ENCODE results near the gene ARHGEF10L.

ARHGEF10L gene

DNA sequence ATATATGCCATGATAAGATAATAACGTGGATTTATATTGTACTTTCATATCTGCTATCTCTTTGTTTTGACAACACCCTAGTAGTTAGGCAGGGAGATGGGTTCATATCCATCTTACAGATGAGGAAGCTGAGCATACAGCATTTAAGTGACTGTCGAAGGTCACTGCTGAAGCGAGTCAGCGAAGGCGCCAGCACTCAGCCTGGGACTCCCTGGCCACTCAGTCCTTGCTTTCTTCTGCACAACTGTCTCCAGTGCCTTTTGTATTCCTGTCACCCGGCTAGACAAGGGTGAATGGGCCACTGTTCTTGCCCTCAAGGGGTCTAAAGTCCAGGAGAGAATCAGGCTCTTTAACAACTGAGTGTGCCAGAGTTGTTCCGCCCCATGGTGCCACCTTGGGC is 3.1 kb downstream of the ARHGEF10L start:
- Histone ChIP-seq H3K4me3 (replicated peaks; ENCODE audit: insufficient read depth, low read length) (no peak overlapping the region), H3K27ac (replicated peaks) (no peak overlapping the region), H3K27me3 (ENCODE audit: insufficient read depth, poor library complexity, severe bottlenecking) (peaks cover 26% of the 10 kb centered on the region)
- DNase-seq (ENCODE audit: low read depth in 1 of 2, low spot score in 1 of 2) = no peak
- TF ChIP-seq, protein P1, sequence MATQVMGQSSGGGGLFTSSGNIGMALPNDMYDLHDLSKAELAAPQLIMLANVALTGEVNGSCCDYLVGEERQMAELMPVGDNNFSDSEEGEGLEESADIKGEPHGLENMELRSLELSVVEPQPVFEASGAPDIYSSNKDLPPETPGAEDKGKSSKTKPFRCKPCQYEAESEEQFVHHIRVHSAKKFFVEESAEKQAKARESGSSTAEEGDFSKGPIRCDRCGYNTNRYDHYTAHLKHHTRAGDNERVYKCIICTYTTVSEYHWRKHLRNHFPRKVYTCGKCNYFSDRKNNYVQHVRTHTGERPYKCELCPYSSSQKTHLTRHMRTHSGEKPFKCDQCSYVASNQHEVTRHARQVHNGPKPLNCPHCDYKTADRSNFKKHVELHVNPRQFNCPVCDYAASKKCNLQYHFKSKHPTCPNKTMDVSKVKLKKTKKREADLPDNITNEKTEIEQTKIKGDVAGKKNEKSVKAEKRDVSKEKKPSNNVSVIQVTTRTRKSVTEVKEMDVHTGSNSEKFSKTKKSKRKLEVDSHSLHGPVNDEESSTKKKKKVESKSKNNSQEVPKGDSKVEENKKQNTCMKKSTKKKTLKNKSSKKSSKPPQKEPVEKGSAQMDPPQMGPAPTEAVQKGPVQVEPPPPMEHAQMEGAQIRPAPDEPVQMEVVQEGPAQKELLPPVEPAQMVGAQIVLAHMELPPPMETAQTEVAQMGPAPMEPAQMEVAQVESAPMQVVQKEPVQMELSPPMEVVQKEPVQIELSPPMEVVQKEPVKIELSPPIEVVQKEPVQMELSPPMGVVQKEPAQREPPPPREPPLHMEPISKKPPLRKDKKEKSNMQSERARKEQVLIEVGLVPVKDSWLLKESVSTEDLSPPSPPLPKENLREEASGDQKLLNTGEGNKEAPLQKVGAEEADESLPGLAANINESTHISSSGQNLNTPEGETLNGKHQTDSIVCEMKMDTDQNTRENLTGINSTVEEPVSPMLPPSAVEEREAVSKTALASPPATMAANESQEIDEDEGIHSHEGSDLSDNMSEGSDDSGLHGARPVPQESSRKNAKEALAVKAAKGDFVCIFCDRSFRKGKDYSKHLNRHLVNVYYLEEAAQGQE (IDR thresholded peaks at IDR 0.05; ENCODE audit: insufficient replicate concordance, low read depth) = no peak
- TF ChIP-seq, protein P2, sequence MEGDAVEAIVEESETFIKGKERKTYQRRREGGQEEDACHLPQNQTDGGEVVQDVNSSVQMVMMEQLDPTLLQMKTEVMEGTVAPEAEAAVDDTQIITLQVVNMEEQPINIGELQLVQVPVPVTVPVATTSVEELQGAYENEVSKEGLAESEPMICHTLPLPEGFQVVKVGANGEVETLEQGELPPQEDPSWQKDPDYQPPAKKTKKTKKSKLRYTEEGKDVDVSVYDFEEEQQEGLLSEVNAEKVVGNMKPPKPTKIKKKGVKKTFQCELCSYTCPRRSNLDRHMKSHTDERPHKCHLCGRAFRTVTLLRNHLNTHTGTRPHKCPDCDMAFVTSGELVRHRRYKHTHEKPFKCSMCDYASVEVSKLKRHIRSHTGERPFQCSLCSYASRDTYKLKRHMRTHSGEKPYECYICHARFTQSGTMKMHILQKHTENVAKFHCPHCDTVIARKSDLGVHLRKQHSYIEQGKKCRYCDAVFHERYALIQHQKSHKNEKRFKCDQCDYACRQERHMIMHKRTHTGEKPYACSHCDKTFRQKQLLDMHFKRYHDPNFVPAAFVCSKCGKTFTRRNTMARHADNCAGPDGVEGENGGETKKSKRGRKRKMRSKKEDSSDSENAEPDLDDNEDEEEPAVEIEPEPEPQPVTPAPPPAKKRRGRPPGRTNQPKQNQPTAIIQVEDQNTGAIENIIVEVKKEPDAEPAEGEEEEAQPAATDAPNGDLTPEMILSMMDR (IDR thresholded peaks at IDR 0.05; ENCODE audit: insufficient read depth, low read length) = no peak
- TF ChIP-seq SPI1 (IDR thresholded peaks at IDR 0.05; ENCODE audit: borderline replicate concordance, low read depth) (no peak), POLR2AphosphoS5 (IDR thresholded peaks at IDR 0.05; ENCODE audit: low read depth) (no peak), GABPA (IDR thresholded peaks at IDR 0.05; ENCODE audit: low read depth) (no peak)

DNA sequence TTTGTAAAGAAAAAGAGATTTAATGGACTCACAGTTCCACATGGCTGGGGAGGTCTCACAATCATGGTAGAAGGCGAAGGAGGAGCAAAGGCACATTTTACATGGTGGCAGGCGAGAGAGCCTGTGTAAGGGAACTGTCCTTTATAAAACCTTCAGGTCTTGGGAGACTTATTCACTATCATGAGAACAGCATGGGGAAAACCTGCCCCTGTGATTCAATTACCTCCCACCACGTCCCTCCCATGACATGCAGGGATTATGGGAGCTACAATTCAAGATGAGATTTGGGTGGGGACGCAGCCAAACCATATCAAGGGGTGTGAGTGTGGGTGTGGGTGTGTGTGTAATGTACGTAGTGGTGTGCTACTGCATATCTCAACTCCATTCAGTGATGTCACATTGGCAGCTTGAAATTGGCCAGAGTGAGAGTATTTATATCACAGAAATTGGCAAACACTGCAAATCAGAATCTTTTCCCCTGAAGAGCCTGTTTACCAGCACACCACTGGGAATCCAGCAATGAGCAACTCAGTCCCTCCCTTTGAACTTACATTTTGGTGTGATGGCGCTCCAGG is 5.4 kb downstream of the ARHGEF10L start:
- Histone ChIP-seq H3K4me3 (replicated peaks; ENCODE audit: insufficient read depth, low read length) (no peak overlapping the region), H3K27ac (replicated peaks) (no peak overlapping the region), H3K27me3 (ENCODE audit: insufficient read depth, poor library complexity, severe bottlenecking) (peaks cover 13% of the 10 kb centered on the region)
- no peak for DNase-seq (ENCODE audit: low read depth in 1 of 2, low spot score in 1 of 2)
- TF ChIP-seq, protein P1 (IDR thresholded peaks at IDR 0.05; ENCODE audit: insufficient replicate concordance, low read depth) = no peak
- TF ChIP-seq SPI1 (IDR thresholded peaks at IDR 0.05; ENCODE audit: borderline replicate concordance, low read depth) (no peak), POLR2AphosphoS5 (IDR thresholded peaks at IDR 0.05; ENCODE audit: low read depth) (no peak), GABPA (IDR thresholded peaks at IDR 0.05; ENCODE audit: low read depth) (no peak)
- TF ChIP-seq, protein P2 (IDR thresholded peaks at IDR 0.05; ENCODE audit: insufficient read depth, low read length) = no peak

DNA sequence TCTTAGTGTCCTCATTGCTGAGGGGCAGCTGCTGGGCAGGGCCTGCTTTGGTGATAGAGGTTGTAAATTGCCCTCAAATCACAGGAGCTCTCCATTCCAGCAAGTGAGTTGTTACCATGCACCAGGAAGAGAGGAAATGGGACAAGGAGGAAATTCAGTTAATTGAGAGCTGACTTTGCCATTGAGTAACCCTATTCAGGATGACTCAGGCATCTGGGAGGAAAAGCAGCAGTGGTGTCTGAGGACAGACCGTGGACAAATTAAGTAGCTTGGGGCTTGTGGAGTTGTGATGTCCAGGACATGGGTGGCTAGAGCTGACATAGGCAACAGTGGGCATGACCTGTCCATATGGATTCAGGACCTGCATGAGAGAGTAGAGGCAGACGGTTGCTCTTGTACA is 5.9 kb downstream of the ARHGEF10L start:
- Histone ChIP-seq H3K27ac (replicated peaks) (no peak overlapping the region), H3K27me3 (ENCODE audit: insufficient read depth, poor library complexity, severe bottlenecking) (peaks cover 8% of the 10 kb centered on the region)
- DNase-seq (ENCODE audit: low read depth in 1 of 2, low spot score in 1 of 2) = no peak

More for the DNA sequence above, 5.9 kb downstream of the ARHGEF10L start:
- TF ChIP-seq, protein P1 (IDR thresholded peaks at IDR 0.05; ENCODE audit: insufficient replicate concordance, low read depth) = no peak
- TF ChIP-seq SPI1 (IDR thresholded peaks at IDR 0.05; ENCODE audit: borderline replicate concordance, low read depth) = no peak
- TF ChIP-seq POLR2AphosphoS5 (IDR thresholded peaks at IDR 0.05; ENCODE audit: low read depth) = no peak
- no peak for TF ChIP-seq GABPA (IDR thresholded peaks at IDR 0.05; ENCODE audit: low read depth)
- TF ChIP-seq, protein P2 (IDR thresholded peaks at IDR 0.05; ENCODE audit: insufficient read depth, low read length) = no peak
- H3K4me3 ChIP-seq (replicated peaks; ENCODE audit: insufficient read depth, low read length) = no peak overlapping the region
